ENCODE results near the gene PSME2. TPM values are rescaled to one million over a fixed set of nuclear protein-coding genes. Genes with fewer than 3 reads are reported as not detected.
A peak's percentile ranks its signal among the peaks of the same experiment; 100 is the strongest.

PSME2 gene
- total and polyA plus RNA-seq, 2 of the 13 experiments (the other 11 are each of a cell fraction or from before 2014, with no cell fraction given), result 332 to 716 TPM

GRCh38 chr14:24136684-24137528 is 9.5 kb downstream of the PSME2 start (continued):
- TF ChIP-seq POLR2AphosphoS2 (IDR thresholded peaks at IDR 0.05; ENCODE audit: low read depth, low read length) (peak; percentile 47; the same call in 1 of the 2 replicates), ZNF660 (CRISPR knock-in tag; IDR thresholded peaks at IDR 0.05; ENCODE audit: borderline replicate concordance, low read depth) (0 out of 2 replicates have a peak, but pooled peaks have one; percentile 85), ZNF431 (CRISPR knock-in tag; IDR thresholded peaks at IDR 0.05; ENCODE audit: borderline replicate concordance, low read depth) (no peak), RXRA (CRISPR knock-in tag; IDR thresholded peaks at IDR 0.05) (peak; percentile 19; the same call in 1 of the 2 replicates), MAFK (conservative IDR thresholded peaks at IDR 0.05 in 1 of 2, IDR thresholded peaks at IDR 0.05 in 1 of 2; ENCODE audit: low read length in 2 of 2) (no peak), ATF1 (CRISPR knock-in tag; IDR thresholded peaks at IDR 0.05) (no peak), CBX1 (IDR thresholded peaks at IDR 0.05; ENCODE audit: low read depth) (no peak), ZNF432 (CRISPR knock-in tag; IDR thresholded peaks at IDR 0.05; ENCODE audit: borderline replicate concordance) (no peak), ZNF577 (CRISPR knock-in tag; IDR thresholded peaks at IDR 0.05; ENCODE audit: borderline replicate concordance, low read depth) (0 out of 2 replicates have a peak, but pooled peaks have one; percentile 12), HMGXB3 (CRISPR knock-in tag; IDR thresholded peaks at IDR 0.05; ENCODE audit: borderline replicate concordance) (peak; percentile 59; the same call in 1 of the 2 replicates), ZNF510 (CRISPR knock-in tag; IDR thresholded peaks at IDR 0.05; ENCODE audit: low read depth) (no peak), SYNCRIP (IDR thresholded peaks at IDR 0.05; ENCODE audit: insufficient read depth, low read depth, low read length) (no peak), BORCS8-MEF2B (CRISPR knock-in tag; IDR thresholded peaks at IDR 0.05) (peak; percentile 61), ZNF850 (CRISPR knock-in tag; conservative IDR thresholded peaks at IDR 0.05) (no peak), ZKSCAN1 (IDR thresholded peaks at IDR 0.05; ENCODE audit: low read length) (no peak), TMF1 (CRISPR knock-in tag; IDR thresholded peaks at IDR 0.05; ENCODE audit: low read depth) (no peak), ZFP1 (CRISPR knock-in tag; IDR thresholded peaks at IDR 0.05) (no peak), NR3C1 (CRISPR knock-in tag; IDR thresholded peaks at IDR 0.05) (no peak)
- TF ChIP-seq, protein P1, sequence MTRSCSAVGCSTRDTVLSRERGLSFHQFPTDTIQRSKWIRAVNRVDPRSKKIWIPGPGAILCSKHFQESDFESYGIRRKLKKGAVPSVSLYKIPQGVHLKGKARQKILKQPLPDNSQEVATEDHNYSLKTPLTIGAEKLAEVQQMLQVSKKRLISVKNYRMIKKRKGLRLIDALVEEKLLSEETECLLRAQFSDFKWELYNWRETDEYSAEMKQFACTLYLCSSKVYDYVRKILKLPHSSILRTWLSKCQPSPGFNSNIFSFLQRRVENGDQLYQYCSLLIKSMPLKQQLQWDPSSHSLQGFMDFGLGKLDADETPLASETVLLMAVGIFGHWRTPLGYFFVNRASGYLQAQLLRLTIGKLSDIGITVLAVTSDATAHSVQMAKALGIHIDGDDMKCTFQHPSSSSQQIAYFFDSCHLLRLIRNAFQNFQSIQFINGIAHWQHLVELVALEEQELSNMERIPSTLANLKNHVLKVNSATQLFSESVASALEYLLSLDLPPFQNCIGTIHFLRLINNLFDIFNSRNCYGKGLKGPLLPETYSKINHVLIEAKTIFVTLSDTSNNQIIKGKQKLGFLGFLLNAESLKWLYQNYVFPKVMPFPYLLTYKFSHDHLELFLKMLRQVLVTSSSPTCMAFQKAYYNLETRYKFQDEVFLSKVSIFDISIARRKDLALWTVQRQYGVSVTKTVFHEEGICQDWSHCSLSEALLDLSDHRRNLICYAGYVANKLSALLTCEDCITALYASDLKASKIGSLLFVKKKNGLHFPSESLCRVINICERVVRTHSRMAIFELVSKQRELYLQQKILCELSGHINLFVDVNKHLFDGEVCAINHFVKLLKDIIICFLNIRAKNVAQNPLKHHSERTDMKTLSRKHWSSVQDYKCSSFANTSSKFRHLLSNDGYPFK (CRISPR knock-in tag; IDR thresholded peaks at IDR 0.05; ENCODE audit: borderline replicate concordance), result peak; percentile 2; the same call in 1 of the 2 replicates
- TF ChIP-seq, protein P2, sequence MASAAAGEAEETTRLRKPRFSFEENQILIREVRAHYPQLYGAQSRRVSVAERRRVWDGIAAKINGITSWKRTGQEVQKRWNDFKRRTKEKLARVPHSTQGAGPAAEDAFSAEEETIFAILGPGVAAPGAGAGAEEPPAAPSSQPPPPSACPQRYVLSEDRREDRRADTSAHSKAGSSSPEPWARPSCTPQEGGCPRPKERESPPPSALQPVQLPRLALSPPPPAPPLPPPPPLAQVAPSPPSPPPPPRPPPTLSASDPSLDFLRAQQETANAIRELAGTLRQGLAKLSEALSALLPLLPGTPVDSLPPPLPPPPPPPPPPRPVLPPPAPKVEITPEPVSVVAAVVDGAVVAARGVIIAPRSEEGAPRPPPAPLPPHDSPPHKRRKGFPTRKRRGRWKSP (CRISPR knock-in tag; IDR thresholded peaks at IDR 0.05), result no peak
